GM19240 (cell line): ENCODE results near the gene NOL6.
A peak's percentile ranks its signal among the peaks of the same experiment; 100 is the strongest.
"Not testable (repeated sequence)": the region's sequence is repeated elsewhere in the genome, so short reads cannot be mapped to it uniquely, and the experiment has no call there.

ENCODE experiments used
- DNase-seq: peaks from one replicate; pipeline ENCODE4 v3.0.0; 2011; ENCODE audit warnings: low spot score; ENCODE audit not compliant: insufficient read length

The NOL6 gene

DNA sequence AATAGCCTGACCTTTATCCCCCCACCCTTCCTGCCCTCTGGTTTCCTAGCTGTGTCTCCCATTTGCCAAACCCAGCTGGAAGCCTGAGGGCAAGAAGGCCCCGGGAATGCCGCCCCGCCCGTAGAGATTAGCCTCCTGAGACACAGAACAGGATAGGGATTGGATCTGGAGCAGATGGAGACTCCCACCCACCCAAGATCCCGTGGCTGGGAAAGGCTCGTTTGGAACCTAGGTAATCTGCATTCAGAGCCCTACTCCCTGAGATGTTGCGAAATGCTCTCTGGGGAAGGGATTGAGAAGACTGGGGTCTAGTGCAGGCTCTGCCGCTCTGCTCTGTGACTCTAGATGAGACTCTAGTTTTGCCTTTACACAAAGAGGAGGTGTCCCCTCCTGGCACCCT is 37.3 kb downstream of the NOL6 start:
- DNase-seq, result no peak

DNA sequence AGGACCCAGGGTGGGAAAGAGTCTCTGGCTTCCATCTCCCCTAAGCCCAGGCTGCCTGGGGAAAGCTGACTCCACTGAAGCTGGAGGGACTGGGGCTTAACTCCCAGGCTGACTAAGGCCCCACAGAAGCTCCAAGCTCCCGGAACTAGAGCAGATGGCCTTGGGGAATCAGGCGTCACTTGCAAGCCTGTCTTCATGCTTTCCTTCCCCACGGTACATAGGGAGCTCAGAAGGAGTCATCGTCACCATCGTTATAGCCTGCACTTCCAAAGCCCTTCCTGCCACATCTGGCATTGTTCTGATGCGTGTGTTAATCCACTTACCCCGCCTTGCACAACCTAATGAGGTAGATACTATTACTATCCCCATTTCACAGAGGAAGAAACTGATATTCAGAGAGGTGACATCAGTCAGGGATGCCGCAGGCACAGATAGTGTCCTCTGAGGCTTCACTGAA is 37.9 kb downstream of the NOL6 start:
- DNase-seq, result no peak

DNA sequence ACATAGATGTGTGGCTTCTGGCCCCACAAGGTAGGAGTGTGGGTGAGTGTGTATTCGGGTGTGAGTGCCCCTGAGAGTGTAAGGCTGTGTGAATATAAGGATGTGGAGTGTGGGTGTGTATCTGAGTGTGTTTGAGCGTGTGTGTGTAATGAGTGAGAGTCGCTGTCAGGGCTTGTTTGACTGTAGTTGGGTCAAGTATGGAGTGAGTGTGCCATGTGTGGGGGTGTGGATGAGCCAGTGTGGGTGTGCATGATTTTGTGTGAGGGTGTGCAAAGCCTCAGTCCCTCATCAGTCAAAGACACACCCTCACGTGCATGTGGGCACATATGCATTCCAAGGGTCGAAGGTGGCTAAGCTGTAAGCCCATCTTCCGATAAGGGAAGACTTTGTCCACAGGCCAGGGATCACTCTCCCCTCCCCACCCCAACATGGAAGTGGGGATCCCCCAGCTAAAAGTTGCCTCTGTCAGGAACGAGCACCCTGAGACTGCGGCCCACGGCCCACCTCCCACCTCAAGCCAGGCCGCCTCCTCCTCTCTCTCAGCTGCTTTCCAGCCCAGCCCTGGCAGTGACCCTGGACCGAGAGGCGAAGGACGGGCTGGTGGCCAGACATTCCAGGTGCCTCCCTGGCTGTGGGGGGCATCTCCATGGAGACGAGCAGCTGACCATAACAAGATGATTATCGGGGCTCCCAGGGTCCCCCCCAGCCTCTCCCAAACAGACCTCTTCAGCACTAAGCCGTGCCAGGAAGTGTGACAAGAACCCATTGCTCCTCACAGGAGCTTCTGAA is 39.2 kb downstream of the NOL6 start:
- no peak for DNase-seq

DNA sequence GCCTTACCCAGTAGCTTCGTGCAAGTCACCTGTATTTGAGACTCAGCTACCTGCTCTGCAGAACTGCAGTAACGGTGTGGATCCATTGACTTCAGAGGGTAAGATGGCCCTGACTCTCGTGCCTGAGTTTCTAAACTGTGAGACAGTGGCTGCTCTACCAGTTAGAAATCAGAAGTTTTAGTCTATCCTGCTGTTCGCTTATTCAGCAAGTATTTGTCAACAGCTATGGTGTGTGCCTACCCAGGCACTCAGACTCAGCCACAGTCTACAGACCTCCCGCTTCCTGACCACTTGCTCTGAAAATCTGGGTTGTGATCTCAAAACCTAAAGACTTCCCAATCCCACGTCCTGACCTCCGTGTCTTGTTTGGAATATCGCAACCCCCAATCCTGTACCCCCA is 39.9 kb downstream of the NOL6 start:
- no peak for DNase-seq

DNA sequence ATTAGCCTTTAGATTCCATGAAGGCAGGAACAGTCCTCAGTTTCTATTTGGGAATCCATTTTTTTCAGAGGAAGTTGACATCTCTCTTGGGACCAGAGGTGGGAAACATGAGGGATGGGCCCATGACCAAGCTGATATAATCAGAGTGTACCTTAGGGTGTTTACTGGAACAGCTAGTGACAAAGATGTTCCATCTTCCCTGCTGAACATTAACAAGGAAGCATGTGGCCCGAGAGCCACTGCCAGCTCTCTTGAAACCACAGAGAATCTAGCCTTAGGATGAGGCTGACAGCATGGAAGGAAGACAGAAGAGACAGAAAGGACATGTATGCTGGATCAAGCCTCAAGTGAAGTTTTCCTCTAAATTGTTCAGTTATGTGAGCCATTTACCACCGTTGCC is 42.3 kb downstream of the NOL6 start:
- DNase-seq, result no peak

DNA sequence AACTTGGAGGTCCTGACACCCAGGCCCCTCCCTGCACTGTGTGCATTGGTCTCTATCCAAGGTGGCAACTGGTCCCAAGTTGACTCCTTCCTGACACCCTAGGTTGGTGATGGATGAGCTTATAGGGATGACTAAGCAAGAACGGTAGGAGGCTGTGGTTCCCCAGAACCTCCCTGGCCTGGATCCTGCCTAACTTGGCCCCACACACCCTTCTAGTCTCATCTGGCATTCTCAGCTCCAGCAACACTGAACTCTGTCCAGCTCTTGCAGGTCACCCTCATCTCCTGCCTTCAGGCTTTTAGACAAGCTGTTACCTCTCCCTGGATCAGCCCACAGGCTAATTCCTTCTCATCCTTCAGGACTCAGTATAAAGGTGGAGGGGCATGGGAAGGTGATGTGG is 42.8 kb downstream of the NOL6 start:
- DNase-seq, result no peak

DNA sequence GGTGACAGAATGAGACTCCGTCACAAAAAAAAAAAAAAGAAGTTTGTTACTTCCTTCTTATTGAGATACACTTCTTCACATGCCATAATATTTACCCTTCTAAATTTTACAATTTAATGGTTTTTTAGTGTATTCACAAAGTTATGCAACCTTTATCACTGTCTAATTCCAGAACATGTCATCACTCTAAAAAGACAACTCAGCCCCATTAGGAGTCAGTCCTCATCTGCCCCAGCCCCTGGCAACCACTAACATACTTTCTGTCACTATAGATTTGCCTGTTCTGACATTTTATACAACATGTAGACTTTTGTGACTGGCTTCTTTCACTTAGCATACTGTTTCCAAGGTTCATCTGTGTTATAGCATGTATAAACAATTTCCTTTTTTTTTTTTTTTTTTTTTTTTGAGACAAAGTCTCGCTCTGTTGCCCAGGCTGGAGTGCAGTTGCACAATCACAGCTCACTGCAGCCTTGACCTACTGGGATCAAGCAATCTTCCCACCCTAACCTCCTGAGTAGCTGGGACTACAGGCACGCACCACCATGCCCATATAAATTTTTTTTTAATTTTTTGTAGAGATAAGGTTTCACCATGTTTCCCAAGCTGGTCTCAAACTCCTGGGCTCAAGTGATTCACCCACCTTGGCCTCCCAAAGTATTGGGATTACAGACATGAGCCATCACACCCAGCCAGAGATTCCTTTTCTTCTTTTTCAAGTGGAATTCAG is 44.3 kb downstream of the NOL6 start:
- no peak for DNase-seq

DNA sequence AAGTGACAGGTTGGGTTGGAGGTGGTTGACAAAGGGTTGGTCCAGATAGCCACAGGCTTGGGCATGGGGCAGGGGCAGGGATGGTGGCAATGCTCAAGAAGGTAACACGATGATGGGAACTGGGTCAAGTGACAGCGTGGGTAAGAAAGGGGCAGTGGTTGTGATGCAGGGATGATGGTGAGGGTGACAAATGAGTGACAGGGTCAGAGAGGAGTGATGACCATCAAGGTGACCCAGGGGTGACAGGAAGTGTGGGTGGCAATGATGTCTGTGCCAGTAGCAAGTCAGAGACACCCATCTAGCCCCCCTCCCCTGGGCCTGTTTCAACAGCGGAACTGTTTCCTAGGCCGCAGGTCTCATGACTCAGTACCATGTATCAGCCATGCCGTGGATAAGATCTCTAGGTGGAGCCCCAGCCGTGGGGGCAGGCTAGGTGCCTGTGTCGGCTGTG is 46.9 kb downstream of the NOL6 start:
- DNase-seq, result no peak

DNA sequence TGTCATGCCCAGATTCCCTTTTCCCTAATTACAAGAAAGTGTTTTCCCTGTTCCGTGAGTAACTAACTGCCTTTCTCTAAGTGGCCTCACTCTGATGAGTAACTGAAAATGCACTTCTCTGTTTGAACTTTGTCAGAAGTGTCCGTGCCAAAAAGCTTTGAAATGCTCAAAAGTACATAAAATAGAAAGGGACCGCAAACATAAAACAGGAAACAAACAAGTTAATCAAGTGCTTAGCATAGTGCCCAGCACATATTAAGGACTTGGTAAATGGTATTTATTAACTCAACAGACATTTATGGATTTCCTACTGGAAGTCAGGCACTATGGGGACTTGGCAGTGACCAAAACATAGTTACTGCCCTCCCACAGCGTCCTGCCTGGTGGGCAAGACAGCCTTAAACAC is 48.6 kb downstream of the NOL6 start:
- no peak for DNase-seq

DNA sequence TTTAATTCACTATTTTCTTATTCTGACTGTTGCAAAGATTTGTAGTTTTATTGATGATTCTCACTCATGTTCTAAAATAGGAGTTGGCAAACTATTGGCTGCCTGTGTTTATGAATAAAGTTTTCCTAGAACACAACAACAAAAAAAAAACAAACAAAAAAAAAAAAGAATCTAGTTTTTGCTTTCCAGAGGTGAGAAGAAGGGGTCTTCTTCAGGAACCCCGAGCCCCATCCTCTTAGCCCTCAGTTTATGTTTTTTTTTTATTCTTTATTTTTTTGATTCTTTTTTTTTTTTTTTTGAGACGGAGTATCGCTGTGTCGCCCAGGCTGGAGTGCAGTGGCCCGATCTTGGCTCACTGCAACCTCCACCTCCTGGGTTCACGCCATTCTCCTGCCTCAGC is 49.2 kb downstream of the NOL6 start:
- DNase-seq, result not testable (repeated sequence)

DNA sequence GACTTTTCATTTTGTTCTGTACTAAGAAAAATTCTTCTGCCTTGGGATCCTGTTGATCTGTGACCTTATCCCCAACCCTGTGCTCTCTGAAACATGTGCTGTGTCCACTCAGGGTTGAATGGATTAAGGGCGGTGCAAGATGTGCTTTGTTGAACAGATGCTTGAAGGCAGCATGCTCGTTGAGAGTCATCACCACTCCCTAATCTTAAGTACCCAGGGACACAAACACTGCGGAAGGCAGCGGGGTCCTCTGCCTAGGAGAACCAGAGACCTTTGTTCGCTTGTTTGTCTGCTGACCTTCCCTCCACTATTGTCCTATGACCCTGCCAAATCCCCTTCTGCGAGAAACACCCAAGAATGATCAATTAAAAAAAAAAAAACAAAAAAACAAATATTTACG is 49.7 kb downstream of the NOL6 start:
- DNase-seq, result not testable (repeated sequence)

DNA sequence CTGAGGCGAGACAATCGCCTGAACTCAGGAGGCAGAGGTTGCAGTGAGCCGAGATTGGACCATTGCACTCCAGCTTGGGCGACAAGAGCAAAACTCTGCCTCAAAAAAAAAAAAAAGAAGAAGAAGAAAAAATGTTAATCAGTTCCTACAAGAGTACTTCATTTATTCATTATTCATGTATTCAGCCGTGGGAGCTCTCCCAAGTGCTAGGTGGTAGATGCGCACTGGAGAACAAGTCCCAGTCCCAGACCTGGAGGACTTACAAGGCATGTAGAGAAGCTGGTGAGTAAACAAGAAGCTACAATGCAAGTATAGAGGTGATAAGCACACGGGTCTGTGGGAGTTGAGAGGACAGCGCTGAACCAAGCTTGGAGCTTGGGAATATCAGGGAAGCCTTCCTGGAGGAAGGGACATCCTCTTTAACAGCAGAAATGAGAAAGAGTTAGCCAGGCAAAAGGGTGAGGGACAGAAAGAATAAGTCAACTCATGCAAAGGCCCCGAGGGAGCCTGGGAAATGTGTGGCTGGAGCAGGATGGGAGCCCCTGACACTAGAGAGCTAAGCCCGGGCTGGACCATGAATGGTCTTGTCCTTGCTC is 53.9 kb downstream of the NOL6 start:
- DNase-seq, result no peak

DNA sequence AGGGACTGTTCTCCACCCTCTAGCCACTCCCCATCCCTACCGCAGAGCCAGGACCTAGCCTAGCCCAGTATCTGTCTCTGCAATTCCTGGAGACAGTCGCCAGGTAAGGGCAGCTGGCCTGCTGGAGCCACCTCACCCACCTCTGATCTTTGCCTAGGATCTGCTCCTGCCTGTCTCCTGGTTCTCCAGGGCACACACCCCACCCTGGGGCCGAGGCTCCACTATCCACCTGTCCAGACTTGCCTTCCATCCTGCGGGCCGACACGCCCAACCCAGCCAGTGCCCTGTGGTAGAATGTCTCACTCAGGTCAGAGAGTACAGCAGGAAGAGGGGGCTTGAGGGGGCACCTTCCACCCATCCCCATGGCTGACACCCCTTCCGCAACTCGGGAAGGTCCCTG is 55.6 kb downstream of the NOL6 start:
- no peak for DNase-seq

DNA sequence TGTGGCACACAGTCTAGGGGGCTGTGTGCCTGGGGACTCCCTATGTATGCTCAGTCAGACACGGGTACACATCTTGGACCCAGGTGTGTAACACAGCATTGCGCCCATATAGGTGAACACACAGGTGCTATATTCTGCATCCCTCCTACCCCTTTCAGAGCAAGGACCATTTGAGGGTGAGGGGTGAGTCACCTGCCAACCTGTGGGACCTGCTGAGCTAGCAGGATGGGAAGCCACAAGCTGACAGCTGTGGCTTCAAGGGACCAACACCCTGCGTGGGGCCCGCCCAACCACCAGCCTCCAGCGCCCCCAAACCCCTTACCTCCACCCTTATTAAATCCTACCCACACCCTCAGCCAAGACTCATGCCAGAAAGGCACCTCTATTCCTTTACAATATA is 56.7 kb downstream of the NOL6 start:
- no peak for DNase-seq

DNA sequence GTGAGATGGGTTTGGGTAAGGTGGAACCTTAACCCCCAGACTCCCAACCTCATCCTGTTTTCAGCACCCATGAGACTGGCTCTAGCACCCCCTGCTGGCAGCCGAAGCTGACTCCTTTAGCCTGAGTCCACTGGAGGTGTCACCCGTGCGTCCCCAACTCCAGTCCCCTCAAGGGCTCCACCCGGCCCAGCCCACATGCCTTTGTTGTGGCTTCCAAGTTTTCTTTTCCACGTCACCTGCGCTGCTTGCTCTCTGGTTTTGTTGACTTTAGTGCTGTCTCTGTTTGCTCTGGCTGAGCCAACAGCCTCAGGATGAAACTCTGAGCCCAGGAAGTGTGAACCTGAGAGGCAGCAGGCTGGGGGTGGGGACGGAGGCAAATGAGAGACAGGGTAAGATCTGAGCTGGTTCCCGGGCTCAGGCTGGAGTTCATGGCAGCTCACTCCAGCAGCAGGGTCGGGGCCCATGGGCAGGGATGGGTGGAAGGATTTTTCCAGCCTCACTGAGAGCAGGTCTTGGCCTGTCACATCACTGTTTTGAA is 58.2 kb downstream of the NOL6 start:
- DNase-seq, result peak; percentile 69

DNA sequence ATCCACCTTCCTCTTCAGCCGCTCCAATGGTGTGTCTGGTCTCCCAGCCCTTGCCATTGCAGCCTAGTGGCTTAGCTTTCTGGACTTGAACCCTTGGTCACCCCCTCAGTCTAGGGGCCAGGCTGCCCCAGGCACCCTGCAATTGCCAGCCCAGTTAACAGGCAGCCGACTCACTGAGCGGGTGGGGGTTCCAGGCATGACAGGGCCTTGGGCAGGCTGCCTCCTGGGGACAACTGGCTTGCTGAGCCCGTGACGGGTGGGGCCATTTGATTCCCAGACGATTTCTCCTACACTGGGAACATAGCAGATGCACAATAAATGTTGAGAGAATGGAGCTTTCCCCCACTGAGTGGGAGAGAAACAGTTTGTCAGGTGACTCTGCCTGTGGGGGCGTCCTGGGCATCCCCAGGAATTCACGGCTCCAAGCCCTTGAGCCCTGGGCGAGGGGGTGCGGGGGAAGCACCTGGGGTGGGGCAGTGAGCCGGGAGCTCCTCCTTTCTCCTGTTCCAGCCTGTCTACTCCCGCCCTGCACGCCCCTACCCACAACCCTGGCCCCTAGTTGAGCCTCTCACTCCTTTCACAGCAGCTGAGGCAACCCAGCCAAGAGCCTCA is 58.7 kb downstream of the NOL6 start:
- DNase-seq, result no peak

DNA sequence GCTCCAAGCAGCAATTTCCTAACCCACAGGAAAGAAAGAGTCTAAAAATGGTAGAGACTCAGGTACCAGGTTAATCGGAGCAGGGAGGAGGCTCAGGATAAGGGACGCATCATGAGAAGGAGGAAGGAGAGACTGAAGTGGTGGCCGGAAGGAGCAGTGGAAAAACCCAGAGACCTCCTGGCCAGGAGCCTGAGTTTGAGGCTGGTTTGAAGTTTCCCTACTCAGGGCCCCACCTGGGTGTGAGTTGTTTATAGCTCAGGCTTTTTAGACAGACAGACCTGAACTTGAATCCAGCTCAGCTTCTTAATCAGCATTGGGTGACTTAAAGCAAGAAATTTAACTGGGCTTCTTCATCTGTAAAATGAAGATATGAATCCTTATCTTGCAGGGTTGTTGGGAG is 59.5 kb downstream of the NOL6 start:
- no peak for DNase-seq
